CD4-positive, alpha-beta T cell treated with Interleukin-21 for 1 hour (primary cell): ENCODE results near the gene PEX11B.
"Not testable (repeated sequence)": the region's sequence is repeated elsewhere in the genome, so short reads cannot be mapped to it uniquely, and the experiment has no call there.

Experiments
- DNase-seq: peaks from one replicate; pipeline ENCODE4 v3.0.0-alpha.2; 2020

The PEX11B gene

GRCh38 chr1:145951526-145951925 lies 33.0 kb upstream of the PEX11B start:
- DNase-seq: no peak

- no peak for DNase-seq
Observed at GRCh38 chr1:145949219-145949618, 30.7 kb upstream of the PEX11B start.

GRCh38 chr1:145947551-145947950 lies 29.0 kb upstream of the PEX11B start:
- no peak for DNase-seq

GRCh38 chr1:145946477-145946986 lies 28.0 kb upstream of the PEX11B start:
- no peak for DNase-seq

- DNase-seq: no peak
Observed at GRCh38 chr1:145944532-145944931, 26.0 kb upstream of the PEX11B start.

GRCh38 chr1:145942871-145943270 lies 24.4 kb upstream of the PEX11B start:
- DNase-seq: no peak

- DNase-seq: no peak
Observed at GRCh38 chr1:145942405-145942804, 23.9 kb upstream of the PEX11B start.

GRCh38 chr1:145937436-145937835 lies 18.9 kb upstream of the PEX11B start:
- no peak for DNase-seq

- DNase-seq: no peak
Observed at GRCh38 chr1:145936247-145936646, 17.7 kb upstream of the PEX11B start.

GRCh38 chr1:145935708-145936107 lies 17.2 kb upstream of the PEX11B start:
- no peak for DNase-seq

DNA sequence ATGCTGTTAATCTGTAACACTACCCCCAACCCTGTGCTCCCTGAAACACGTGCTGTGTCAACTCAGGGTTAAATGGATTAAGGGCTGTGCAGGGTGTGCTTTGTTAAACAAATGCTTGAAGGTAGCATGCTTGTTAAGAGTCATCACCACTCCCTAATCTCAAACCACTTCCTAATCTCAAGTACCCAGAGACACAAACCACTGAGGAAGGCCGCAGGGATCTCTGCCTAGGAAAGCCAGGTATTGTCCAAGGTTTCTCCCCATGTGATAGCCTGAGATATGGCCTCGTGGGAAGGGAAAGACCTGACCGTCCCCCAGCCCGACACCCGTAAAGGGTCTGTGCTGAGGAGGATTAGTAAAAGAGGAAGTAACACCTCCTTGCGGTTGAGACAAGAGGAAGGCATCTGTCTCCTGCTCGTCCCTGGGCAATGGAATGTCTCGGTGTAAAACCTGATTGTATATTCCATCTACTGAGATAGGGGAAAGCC lies 14.0 kb upstream of the PEX11B start:
- peak; percentile 56 for DNase-seq

DNA sequence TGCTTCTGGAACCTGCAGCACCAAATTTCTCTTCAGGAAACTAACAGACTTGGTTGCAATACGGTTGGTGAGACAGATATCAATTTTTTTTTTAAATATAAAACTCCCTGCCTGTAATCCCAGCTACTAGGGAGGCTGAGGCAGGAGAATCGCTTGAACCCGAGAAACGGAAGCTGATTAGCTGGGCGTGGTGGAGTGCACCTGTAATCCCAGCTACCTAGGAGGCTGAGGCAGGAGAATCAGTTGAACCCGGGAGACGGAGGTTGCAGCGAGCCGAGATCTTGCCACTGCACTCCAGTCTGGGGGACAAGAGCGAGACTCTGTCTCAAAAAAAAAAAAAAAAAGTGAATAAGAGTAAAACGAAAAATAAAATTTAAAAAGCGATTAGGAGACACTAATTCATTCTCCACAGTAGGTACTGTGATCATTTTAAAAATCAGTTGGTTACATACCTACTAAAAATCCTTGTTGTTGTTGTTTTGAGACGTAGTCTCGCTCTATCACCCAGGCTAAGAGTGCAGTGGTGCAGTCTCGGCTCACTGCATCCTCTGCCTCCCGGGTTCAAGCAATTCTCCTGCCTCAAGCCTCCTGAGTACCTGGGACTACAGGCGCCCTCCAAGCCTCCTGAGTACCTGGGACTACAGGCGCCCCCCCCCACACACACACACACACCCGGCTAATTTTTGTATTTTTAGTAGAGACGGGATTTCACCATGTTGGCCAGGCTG lies 9.6 kb upstream of the PEX11B start:
- no peak for DNase-seq

GRCh38 chr1:145927063-145927886 lies 8.8 kb upstream of the PEX11B start, which contains the start of gene RBM8A:
RBM8A (minus strand) TSS chr1:145927484; CDS start chr1:145927426, 58 bp downstream.
- DNase-seq: peak; percentile 98

DNA sequence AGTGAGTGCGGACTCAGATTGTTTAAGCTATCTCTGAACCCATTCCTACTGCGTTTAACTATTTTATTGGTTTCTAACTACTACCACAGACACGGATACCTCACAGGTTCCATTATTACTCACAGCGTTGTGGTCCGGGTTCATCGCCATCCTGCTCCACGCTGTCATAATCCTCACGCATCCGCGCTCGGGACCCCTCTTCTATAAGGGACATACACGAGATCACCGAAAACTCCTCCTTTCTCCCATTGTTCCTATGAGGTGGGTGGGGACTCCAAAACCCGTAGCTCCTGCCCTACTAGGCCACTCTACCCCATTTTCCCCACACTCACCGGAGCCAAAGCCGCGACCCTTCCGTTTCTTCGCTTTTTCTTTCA lies 8.2 kb upstream of the PEX11B start:
- DNase-seq: no peak

DNA sequence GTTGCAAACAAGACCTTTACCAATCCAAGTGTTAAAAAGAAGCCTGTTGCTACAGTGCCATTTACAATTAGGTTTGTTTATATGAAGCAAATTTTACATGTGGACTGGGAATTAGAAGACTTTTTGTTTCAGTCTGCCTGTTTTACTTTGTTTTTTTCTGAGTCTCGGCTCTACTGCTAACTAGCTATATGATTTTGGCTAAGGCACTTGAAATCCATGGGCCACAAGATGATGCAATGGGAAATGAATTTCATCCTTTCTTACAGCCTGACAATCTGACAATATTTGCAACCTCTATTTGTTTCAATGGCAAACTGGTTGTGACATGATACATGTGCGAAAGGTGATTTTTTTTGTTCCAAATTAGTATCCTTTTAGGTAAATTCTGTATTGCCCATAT lies 3.7 kb upstream of the PEX11B start:
- no peak for DNase-seq

DNA sequence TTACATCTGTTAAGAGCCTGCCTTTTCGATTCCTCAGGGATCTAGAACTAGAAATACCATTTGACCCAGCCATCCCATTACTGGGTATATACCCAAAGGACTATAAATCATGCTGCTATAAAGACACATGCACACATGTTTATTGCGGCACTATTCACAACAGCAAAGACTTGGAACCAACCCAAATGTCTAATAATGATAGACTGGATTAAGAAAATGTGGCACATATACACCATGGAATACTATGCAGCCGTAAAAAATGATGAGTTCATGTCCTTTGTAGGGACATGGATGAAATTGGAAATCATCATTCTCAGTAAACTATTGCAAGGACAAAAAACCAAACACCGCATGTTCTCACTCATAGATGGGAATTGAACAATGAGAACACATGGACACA lies 1.8 kb upstream of the PEX11B start:
- DNase-seq: not testable (repeated sequence)

- DNase-seq: no peak
Observed at GRCh38 chr1:145918992-145919939, 749 bp upstream of the PEX11B start.

DNA sequence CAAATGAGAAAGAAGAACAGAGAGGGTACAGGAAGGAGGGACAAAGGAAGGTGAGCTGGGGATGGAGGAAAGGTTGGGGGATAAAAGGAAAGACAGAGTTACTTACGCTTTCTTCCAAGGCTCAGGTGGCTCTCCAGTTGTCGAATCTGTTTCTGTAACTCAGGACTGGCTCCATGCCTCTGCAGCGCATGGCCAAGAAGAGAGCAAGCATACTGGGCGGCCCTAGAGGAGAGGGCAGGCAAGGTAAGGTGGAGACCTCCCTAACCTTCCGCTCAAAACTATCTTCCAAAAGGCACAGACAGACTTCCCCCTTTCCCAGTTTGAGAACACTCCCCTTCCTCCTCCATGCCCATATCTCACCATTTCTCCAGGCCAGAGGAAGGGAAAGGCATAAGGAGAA lies 922 bp downstream of the PEX11B start:
- no peak for DNase-seq

- no peak for DNase-seq
Observed at GRCh38 chr1:145916745-145917144, 1.8 kb downstream of the PEX11B start.

DNA sequence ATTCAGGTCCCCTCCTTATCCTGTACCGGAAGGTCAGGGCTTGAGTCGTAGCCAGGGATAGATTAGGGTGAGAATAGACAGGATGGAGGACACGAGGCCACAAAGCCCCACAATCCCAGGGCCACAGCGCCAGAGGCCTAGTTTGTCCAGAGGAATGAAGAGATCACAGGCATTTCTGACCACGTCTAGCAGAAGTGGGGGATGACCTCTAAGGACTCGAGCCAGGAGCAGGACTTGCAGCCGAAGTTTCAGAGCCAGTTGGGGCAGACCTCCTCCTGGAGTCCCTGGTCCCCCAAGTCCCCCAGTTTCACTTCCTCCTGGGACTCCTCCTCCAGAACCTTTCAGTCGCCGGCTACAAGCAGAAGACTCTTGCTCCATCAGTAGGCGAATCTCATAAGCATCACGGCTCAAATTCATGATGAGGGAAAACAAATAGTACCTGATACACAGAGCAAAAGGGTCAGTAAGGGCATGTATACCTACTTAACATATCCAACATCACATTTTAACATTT lies 6.3 kb downstream of the PEX11B start:
- DNase-seq: no peak

- no peak for DNase-seq
Observed at GRCh38 chr1:145908653-145909052, 9.9 kb downstream of the PEX11B start.

DNA sequence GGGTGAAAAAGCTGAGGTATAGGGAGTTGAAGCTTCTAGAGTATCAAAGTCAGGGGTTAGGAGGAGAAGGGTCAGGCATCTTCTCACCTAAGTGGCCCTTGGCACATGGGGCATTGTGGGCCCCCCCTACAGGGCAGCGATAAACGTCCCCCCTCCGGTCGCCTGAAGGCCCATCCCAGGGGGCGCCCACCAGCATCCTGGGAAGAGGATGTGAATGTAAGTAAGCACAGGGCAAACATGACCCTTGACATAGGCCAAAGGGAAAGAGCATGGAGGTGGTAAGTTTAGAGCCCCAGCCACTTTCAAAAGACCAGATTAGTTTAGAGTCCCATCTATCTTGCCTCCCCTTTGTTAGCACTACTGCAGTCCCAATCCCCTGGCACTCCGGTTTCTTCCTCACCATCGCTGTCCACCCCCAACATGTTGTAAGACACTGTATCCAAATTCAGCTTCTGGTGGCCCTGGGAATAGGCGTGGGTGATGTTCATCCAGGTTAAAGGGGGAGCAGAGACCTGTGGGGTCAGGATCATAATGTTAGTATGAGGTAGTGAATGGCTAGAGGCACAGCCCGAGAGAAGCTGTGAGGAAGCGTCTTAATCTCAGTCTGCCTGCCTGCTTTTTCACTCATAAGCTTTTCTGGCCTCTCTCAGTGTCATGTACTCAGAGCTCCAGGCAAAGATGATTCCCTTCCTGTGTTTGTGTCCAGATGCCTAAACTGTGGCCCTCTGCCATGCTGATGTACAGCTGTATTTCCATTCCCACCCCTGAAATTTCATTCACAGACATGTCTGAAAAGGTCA lies 11.4 kb downstream of the PEX11B start:
- no peak for DNase-seq
